GM12878 (cell line): ENCODE measurements around the gene DHRS9. TPM values are rescaled to one million over a fixed set of nuclear protein-coding genes. Genes with fewer than 3 reads are reported as not detected.

Experiments
- ATAC-seq: fragments of 200-7000 bp; cut with Tn5 transposase; 3 replicates; pipeline ENCODE4 v1.9.1; 2020; ENCODE audit warnings: mild to moderate bottlenecking, moderate library complexity
- BruUV-seq: library from RNA; stranded (reverse); fragments of 400-500 nt; replicated peaks from 2 replicates; lab custom pipeline; 2021; lab: Mats Ljungman, UMichigan
- CTCF ChIA-PET: fragments of 300-600 bp; sonication (Branson Sonifier 250); formaldehyde crosslinking; extraction: SDS; loops from one replicate; lab custom pipeline; 2021; ENCODE audit warnings: inconsistent platforms; lab: Yijun Ruan, JAX
- POLR2A ChIA-PET: fragments of 350-600 bp; formaldehyde crosslinking; extraction: SDS; loops from one replicate; lab custom pipeline; 2021; ENCODE audit warnings: inconsistent platforms; lab: Charles Lee
- RAD21 ChIA-PET: fragments of 300-600 bp; sonication (Branson Sonifier 250); formaldehyde crosslinking; loops from one replicate; lab custom pipeline; 2023; ENCODE audit warnings: antibody characterized with exemption; ENCODE audit not compliant: unreplicated experiment; lab: Charles Lee
- SMC1A ChIA-PET: fragments of 300-600 bp; sonication (Branson Sonifier 250); formaldehyde crosslinking; loops from one replicate; lab custom pipeline; 2023; ENCODE audit not compliant: unreplicated experiment, uncharacterized antibody; lab: Charles Lee
- DNase-seq: peaks from one replicate; pipeline ENCODE4 v3.0.0-alpha.2; 2011; ENCODE audit warnings: low read depth, low spot score
- FAIRE-seq: peaks from 3 replicates; lab custom pipeline; 2011; peaks lifted over from hg19 to GRCh38; lab: Jason Lieb, UNC
- H2AFZ ChIP-seq: 2 replicates; pipeline ENCODE4 v1.6.0; 2011; ENCODE audit warnings: low read depth, low read length, control low read depth; ENCODE audit not compliant: control insufficient read depth
- H3K27ac ChIP-seq: 2 replicates; pipeline ENCODE4 v1.5.1; 2011; ENCODE audit warnings: control low read depth; ENCODE audit not compliant: control insufficient read depth, insufficient read depth
- H3K27me3 ChIP-seq, 2 experiments: replicated peaks in 1 of 2; 2 replicates each; pipeline versions ENCODE4 v1.6.0 to v1.6.1; 2011; ENCODE audit warnings: low read length in 1 of 2; ENCODE audit not compliant: control insufficient read depth in 2 of 2, insufficient read depth in 2 of 2
- H3K36me3 ChIP-seq, 2 experiments: 2 replicates each; pipeline ENCODE4 v1.5.1; 2011; ENCODE audit warnings: low read length in 1 of 2; ENCODE audit not compliant: control insufficient read depth in 2 of 2, insufficient read depth in 2 of 2
- H3K4me1 ChIP-seq: 2 replicates; pipeline ENCODE4 v1.6.1; 2011; ENCODE audit warnings: mild to moderate bottlenecking, low read length, moderate library complexity, mixed read lengths; ENCODE audit not compliant: control insufficient read depth, insufficient read depth
- H3K4me2 ChIP-seq: 2 replicates; pipeline ENCODE4 v1.6.0; 2011; ENCODE audit warnings: control low read depth; ENCODE audit not compliant: control insufficient read depth, insufficient read depth
- H3K4me3 ChIP-seq: fragments of 200-600 bp; sonication (generic); 2 replicates; pipeline ENCODE4 v1.5.1; 2016
- H3K79me2 ChIP-seq: 2 replicates; pipeline ENCODE4 v1.6.0; 2011; ENCODE audit warnings: low read length; ENCODE audit not compliant: control insufficient read depth, insufficient read depth
- H3K9ac ChIP-seq: 2 replicates; pipeline ENCODE4 v1.8.0; 2011; ENCODE audit warnings: low read length, control low read depth, mixed read lengths; ENCODE audit not compliant: control insufficient read depth, insufficient read depth
- H3K9me3 ChIP-seq: replicated peaks from 3 replicates; pipeline ENCODE4 v1.5.1; 2011; ENCODE audit warnings: mild to moderate bottlenecking, low read length; ENCODE audit not compliant: control insufficient read depth, insufficient read depth
- H4K20me1 ChIP-seq: 2 replicates; pipeline ENCODE4 v1.6.0; 2011; ENCODE audit not compliant: control insufficient read depth, insufficient read depth
- ATF7 ChIP-seq: fragments of 450-650 bp; IDR thresholded peaks from 2 replicates; pipeline ENCODE4 v1.6.1; 2016; ENCODE audit warnings: low read depth, mild to moderate bottlenecking
- CEBPZ ChIP-seq: fragments of 150-350 bp; IDR thresholded peaks from 2 replicates; pipeline ENCODE4 v1.6.1; 2016; ENCODE audit warnings: low read depth, low read length
- FOXM1 ChIP-seq: IDR thresholded peaks from 2 replicates; pipeline ENCODE4 v1.6.1; 2012; ENCODE audit warnings: low read depth, mild to moderate bottlenecking, inconsistent platforms, low read length, moderate library complexity
- MEF2B ChIP-seq: fragments of 450-650 bp; IDR thresholded peaks from 2 replicates; pipeline ENCODE4 v1.6.1; 2018; ENCODE audit warnings: mild to moderate bottlenecking, moderate library complexity; ENCODE audit not compliant: partially characterized antibody, poor library complexity, severe bottlenecking
- PML ChIP-seq: IDR thresholded peaks from 2 replicates; pipeline ENCODE4 v1.6.1; 2012; ENCODE audit warnings: low read length, inconsistent platforms
- POLR2A ChIP-seq: IDR thresholded peaks from 2 replicates; pipeline ENCODE4 v1.6.1; 2011; ENCODE audit warnings: low read depth, mild to moderate bottlenecking, low read length
- SMAD5 ChIP-seq: IDR thresholded peaks from 2 replicates; pipeline ENCODE4 v1.6.1; 2016; ENCODE audit warnings: antibody characterized with exemption, low read depth
- SP1 ChIP-seq: IDR thresholded peaks from one replicate; pipeline ENCODE4 v1.6.1; 2011; ENCODE audit warnings: low read depth, low read length
- SUZ12 ChIP-seq: fragments of 200-600 bp; sonication (generic); IDR thresholded peaks from one replicate; pipeline ENCODE4 v1.6.1; 2018; ENCODE audit warnings: antibody characterized with exemption, mild to moderate bottlenecking; ENCODE audit not compliant: unreplicated experiment
- TARDBP ChIP-seq: IDR thresholded peaks from 2 replicates; pipeline ENCODE4 v1.6.1; 2016; ENCODE audit warnings: borderline replicate concordance
- ZNF207 ChIP-seq: fragments of 450-650 bp; IDR thresholded peaks from 2 replicates; pipeline ENCODE4 v1.6.1; 2014; ENCODE audit warnings: antibody characterized with exemption, mild to moderate bottlenecking, borderline replicate concordance
- ZZZ3 ChIP-seq: IDR thresholded peaks from 2 replicates; pipeline ENCODE4 v1.6.1; 2011; ENCODE audit warnings: low read depth; ENCODE audit not compliant: control insufficient read depth, insufficient read length
- WGBS: methylation state at CpG from one replicate; pipeline ENCODE4 v1.1.6; 2016; ENCODE audit warnings: low lambda C conversion rate; ENCODE audit not compliant: insufficient replicate concordance, insufficient coverage; ENCODE audit errors: missing lambda C conversion rate; 5-methylcytosine and 5-hydroxymethylcytosine counted together
- in situ Hi-C: fragments of 300-500 bp; cut with MboI; formaldehyde crosslinking; loops from 9 replicates; pipeline ENCODE4 v1.14.3; 2018; ENCODE audit warnings: mixed read lengths
- intact Hi-C: fragments of 100-400 bp; cut with micrococcal nuclease; formaldehyde crosslinking; loops from one replicate; pipeline ENCODE4 v1.14.2; 2022; ENCODE audit not compliant: unreplicated experiment
- polyA plus RNA-seq, 11 experiments: library from polyadenylated mRNA; depleted of rRNA in 4 of 11; unstranded in 6 of 11; stranded (reverse) in 5 of 11; fragments of >200 nt; fragmentation: Nextera tagmentation in 4 of 11; fragmentation: Illumina TruSeq in 1 of 11; extraction: Ambion mirVana in 4 of 11; extraction: Trizol in 1 of 11; gene quantifications; 1 replicate in 1 of 11; 2 replicates in 10 of 11; pipeline versions ENCODE4 v1.2.1 to v1.2.3, GENCODE V29; 2011 to 2016; ENCODE audit warnings: inconsistent platforms in 2 of 11, missing spikeins in 2 of 11, low read depth in 1 of 11
- total RNA-seq, 4 experiments: library from RNA; depleted of rRNA in 3 of 4; stranded (reverse); fragments of >200 nt in 3 of 4; fragmentation: Illumina TruSeq in 1 of 4; extraction: Trizol in 1 of 4; gene quantifications; 2 replicates each; pipeline versions ENCODE4 v1.2.1 to v1.2.3, GENCODE V29; 2013 to 2021

DHRS9 gene
- total and polyA plus RNA-seq, 10 of the 15 experiments (the other 5 are each of a cell fraction or from before 2014, with no cell fraction given) = 0.09 to 0.34 (median 0.13) TPM; not detected in 5

GRCh38 chr2:169106134-169106533 is 36.8 kb downstream of the DHRS9 start (continued):
- TF ChIP-seq CEBPZ = no peak
- no peak for TF ChIP-seq FOXM1
- no peak for TF ChIP-seq SUZ12

- no peak for ATAC-seq
- no peak for DNase-seq
- Histone ChIP-seq H3K4me1 (0 out of 2 replicates have a peak, but pooled peaks cover 4% of the 10 kb centered on the region), H4K20me1 (no peaks in the 10 kb centered on the region), H3K9ac (no peak overlapping the region), H3K9me3 (no peaks in the 10 kb centered on the region), H3K4me3 (no peak overlapping the region), H3K27ac (no peak overlapping the region), H3K79me2 (no peaks in the 10 kb centered on the region), H3K4me2 (no peak overlapping the region), H3K27me3 (peaks cover 0 to 4% of the 10 kb centered on the region in 2 experiments; a peak in 1 of 4 replicates), H2AFZ (no peak overlapping the region), H3K36me3 (no peaks in the 10 kb centered on the region)
- peak; percentile 59 for FAIRE-seq
- ChIA-PET POLR2A (no interaction called here), SMC1A (interaction anchor here (0.5 to 0.6 kb wide), 2 partner anchors 424 to 1520 kb away, joined by 3 read pairs; no protein-coding TSS in a partner anchor), RAD21 (no interaction called here), CTCF (interaction anchor here (1.4 to 6.4 kb wide), 4 partner anchors 10 to 34 kb away, joined by 9 to 105 read pairs (median 66); no protein-coding TSS in a partner anchor)
- BruUV-seq = no TSS peak
- WGBS = 39% methylated on average over 6 of the region's 6 CpGs
- no peak for TF ChIP-seq MEF2B
- TF ChIP-seq SUZ12 = no peak
- no peak for TF ChIP-seq SMAD5
- TF ChIP-seq ZNF207 = no peak
- no peak for TF ChIP-seq TARDBP
- TF ChIP-seq SP1 = no peak
- no peak for TF ChIP-seq POLR2A
- no peak for TF ChIP-seq ZZZ3
- TF ChIP-seq ATF7 = no peak
- TF ChIP-seq PML = no peak
- in situ Hi-C loops (loop anchor here (25.0 kb wide), 1 partner anchor 805 kb away; no protein-coding TSS in a partner anchor), intact Hi-C loops (no loop called here)
These were observed 37.5 kb downstream of the DHRS9 start for GRCh38 chr2:169106563-169107545.
